WTC11 (cell line): ENCODE measurements around the gene ZNF74.
A peak's percentile ranks its signal among the peaks of the same experiment; 100 is the strongest.

Source experiments
- ATF1 ChIP-seq: sonication (generic); formaldehyde crosslinking; IDR thresholded peaks from 2 replicates; pipeline ENCODE4 v1.8.1; 2023; ENCODE audit warnings: mild to moderate bottlenecking, moderate library complexity, missing genetic modification reagents
- CTCF ChIP-seq: fragments of 200-600 bp; IDR thresholded peaks from 2 replicates; pipeline ENCODE4 v1.8.0; 2022; ENCODE audit warnings: antibody characterized with exemption
- FOXJ3 ChIP-seq: sonication (generic); formaldehyde crosslinking; IDR thresholded peaks from 2 replicates; pipeline ENCODE4 v1.9.0; 2021; ENCODE audit warnings: missing genetic modification reagents, mild to moderate bottlenecking, borderline replicate concordance
- FOXP1 ChIP-seq: sonication (generic); formaldehyde crosslinking; IDR thresholded peaks from 2 replicates; pipeline ENCODE4 v1.8.0; 2022; ENCODE audit warnings: missing genetic modification reagents, mild to moderate bottlenecking, moderate library complexity, borderline replicate concordance
- GRHL2 ChIP-seq: fragments of 250-450 bp; sonication (Bioruptor Pico); IDR thresholded peaks from 2 replicates; pipeline ENCODE4 v1.8.0; 2022; ENCODE audit warnings: mild to moderate bottlenecking, moderate library complexity; ENCODE audit not compliant: insufficient replicate concordance, severe bottlenecking
- IRF2 ChIP-seq: sonication (generic); formaldehyde crosslinking; IDR thresholded peaks from 2 replicates; pipeline ENCODE4 v1.8.0; 2022; ENCODE audit warnings: low read depth, missing genetic modification reagents, borderline replicate concordance
- JUN ChIP-seq: sonication (generic); formaldehyde crosslinking; IDR thresholded peaks from 2 replicates; pipeline ENCODE4 v1.8.0; 2023; ENCODE audit warnings: mild to moderate bottlenecking, missing genetic modification reagents
- SP1 ChIP-seq: sonication (generic); formaldehyde crosslinking; conservative IDR thresholded peaks from 2 replicates; pipeline ENCODE4 v1.8.1; 2022; ENCODE audit warnings: missing genetic modification reagents
- TP53 ChIP-seq: sonication (generic); formaldehyde crosslinking; IDR thresholded peaks from 2 replicates; pipeline ENCODE4 v1.8.1; 2023; ENCODE audit warnings: mild to moderate bottlenecking, missing genetic modification reagents
- USF2 ChIP-seq: sonication (generic); formaldehyde crosslinking; IDR thresholded peaks from 2 replicates; pipeline ENCODE4 v1.8.1; 2023; ENCODE audit warnings: mild to moderate bottlenecking, missing genetic modification reagents, moderate library complexity
- ZNF281 ChIP-seq: sonication (generic); formaldehyde crosslinking; IDR thresholded peaks from 2 replicates; pipeline ENCODE4 v1.8.0; 2023; ENCODE audit warnings: mild to moderate bottlenecking, missing genetic modification reagents
- TF ChIP-seq, protein P1 (sequence below): sonication (generic); formaldehyde crosslinking; IDR thresholded peaks from 2 replicates; pipeline ENCODE4 v1.8.0; 2022; ENCODE audit warnings: missing genetic modification reagents

- no peak for TF ChIP-seq JUN (CRISPR knock-in tag)
- TF ChIP-seq CTCF = no peak
- no peak for TF ChIP-seq ATF1 (CRISPR knock-in tag)
- no peak for TF ChIP-seq USF2 (CRISPR knock-in tag)
- peak; percentile 40; the same call in 1 of the 2 replicates for TF ChIP-seq FOXP1 (CRISPR knock-in tag)
- no peak for TF ChIP-seq ZNF281 (CRISPR knock-in tag)
- no peak for TF ChIP-seq IRF2 (CRISPR knock-in tag)
- no peak for TF ChIP-seq TP53 (CRISPR knock-in tag)
- TF ChIP-seq, protein P1, sequence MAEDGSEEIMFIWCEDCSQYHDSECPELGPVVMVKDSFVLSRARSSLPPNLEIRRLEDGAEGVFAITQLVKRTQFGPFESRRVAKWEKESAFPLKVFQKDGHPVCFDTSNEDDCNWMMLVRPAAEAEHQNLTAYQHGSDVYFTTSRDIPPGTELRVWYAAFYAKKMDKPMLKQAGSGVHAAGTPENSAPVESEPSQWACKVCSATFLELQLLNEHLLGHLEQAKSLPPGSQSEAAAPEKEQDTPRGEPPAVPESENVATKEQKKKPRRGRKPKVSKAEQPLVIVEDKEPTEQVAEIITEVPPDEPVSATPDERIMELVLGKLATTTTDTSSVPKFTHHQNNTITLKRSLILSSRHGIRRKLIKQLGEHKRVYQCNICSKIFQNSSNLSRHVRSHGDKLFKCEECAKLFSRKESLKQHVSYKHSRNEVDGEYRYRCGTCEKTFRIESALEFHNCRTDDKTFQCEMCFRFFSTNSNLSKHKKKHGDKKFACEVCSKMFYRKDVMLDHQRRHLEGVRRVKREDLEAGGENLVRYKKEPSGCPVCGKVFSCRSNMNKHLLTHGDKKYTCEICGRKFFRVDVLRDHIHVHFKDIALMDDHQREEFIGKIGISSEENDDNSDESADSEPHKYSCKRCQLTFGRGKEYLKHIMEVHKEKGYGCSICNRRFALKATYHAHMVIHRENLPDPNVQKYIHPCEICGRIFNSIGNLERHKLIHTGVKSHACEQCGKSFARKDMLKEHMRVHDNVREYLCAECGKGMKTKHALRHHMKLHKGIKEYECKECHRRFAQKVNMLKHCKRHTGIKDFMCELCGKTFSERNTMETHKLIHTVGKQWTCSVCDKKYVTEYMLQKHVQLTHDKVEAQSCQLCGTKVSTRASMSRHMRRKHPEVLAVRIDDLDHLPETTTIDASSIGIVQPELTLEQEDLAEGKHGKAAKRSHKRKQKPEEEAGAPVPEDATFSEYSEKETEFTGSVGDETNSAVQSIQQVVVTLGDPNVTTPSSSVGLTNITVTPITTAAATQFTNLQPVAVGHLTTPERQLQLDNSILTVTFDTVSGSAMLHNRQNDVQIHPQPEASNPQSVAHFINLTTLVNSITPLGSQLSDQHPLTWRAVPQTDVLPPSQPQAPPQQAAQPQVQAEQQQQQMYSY (CRISPR knock-in tag) = peak; percentile 76
- TF ChIP-seq GRHL2 (CRISPR knock-in tag) = no peak
- TF ChIP-seq SP1 (CRISPR knock-in tag) = peak; percentile 68
- TF ChIP-seq FOXJ3 (CRISPR knock-in tag) = no peak
These were observed 43.9 kb downstream of the ZNF74 start, which contains the start of gene SCARF2 for GRCh38 chr22:20437613-20438426.
